ENCODE data around the gene ANKK1.

Gene ANKK1

GRCh38 chr11:113411536-113411935, 24.0 kb downstream of the ANKK1 start:
- DNase-seq, result peak; percentile 29

GRCh38 chr11:113412675-113413074, 25.1 kb downstream of the ANKK1 start:
- no peak for DNase-seq

GRCh38 chr11:113415343-113415742, 27.8 kb downstream of the ANKK1 start:
- no peak for DNase-seq

- DNase-seq, result no peak
These were observed 29.8 kb downstream of the ANKK1 start for GRCh38 chr11:113417428-113417827.

GRCh38 chr11:113419454-113420003, 31.9 kb downstream of the ANKK1 start:
- DNase-seq, result peak; percentile 10

GRCh38 chr11:113420808-113421207, 33.2 kb downstream of the ANKK1 start:
- no peak for DNase-seq

- DNase-seq, result no peak
These were observed 39.1 kb downstream of the ANKK1 start for GRCh38 chr11:113426686-113427085.

- DNase-seq, result no peak
These were observed 44.2 kb downstream of the ANKK1 start for GRCh38 chr11:113431746-113432145.

- no peak for DNase-seq
These were observed 47.8 kb downstream of the ANKK1 start for GRCh38 chr11:113435190-113435968.

GRCh38 chr11:113436672-113437252, 49.2 kb downstream of the ANKK1 start:
- DNase-seq, result no peak

- no peak for DNase-seq
These were observed 53.2 kb downstream of the ANKK1 start for GRCh38 chr11:113440816-113441215.

- no peak for DNase-seq
These were observed 57.0 kb downstream of the ANKK1 start for GRCh38 chr11:113444502-113445123.

GRCh38 chr11:113446112-113446511, 58.5 kb downstream of the ANKK1 start:
- no peak for DNase-seq

GRCh38 chr11:113446938-113447337, 59.4 kb downstream of the ANKK1 start:
- DNase-seq, result no peak

- DNase-seq, result no peak
These were observed 60.2 kb downstream of the ANKK1 start for GRCh38 chr11:113447621-113448315.

GRCh38 chr11:113448316-113448677, 60.7 kb downstream of the ANKK1 start:
- DNase-seq, result no peak

- no peak for DNase-seq
These were observed 62.2 kb downstream of the ANKK1 start for GRCh38 chr11:113449743-113450142.
